HG03135 (cell line): ENCODE data around the gene ADAMTS1.

Experiments
- ATAC-seq: cut with Tn5 transposase; IDR thresholded peaks from one replicate; pipeline ENCODE4 v1.9.1; 2021; ENCODE audit warnings: mild to moderate bottlenecking, moderate library complexity; ENCODE audit not compliant: unreplicated experiment

ADAMTS1 gene

DNA sequence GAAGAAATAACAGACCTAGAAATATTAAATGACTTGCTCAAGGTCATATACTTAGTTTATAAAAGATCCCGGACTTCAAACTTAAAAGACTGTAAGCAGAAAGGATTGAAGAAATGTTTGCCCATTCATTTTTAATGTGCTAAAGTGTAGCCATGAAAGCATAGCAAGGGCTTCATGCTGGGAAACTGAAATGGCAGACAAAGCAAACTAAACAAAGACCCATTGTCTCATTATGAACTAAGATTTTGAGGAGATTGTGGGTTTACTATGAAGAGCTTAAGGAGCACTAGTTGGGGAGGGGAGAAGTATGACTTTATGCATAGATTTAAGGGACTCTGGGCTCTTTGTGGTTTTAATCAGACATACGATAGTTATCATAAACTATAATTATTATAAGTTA lies 26.3 kb downstream of the ADAMTS1 start:
- ATAC-seq = no peak

DNA sequence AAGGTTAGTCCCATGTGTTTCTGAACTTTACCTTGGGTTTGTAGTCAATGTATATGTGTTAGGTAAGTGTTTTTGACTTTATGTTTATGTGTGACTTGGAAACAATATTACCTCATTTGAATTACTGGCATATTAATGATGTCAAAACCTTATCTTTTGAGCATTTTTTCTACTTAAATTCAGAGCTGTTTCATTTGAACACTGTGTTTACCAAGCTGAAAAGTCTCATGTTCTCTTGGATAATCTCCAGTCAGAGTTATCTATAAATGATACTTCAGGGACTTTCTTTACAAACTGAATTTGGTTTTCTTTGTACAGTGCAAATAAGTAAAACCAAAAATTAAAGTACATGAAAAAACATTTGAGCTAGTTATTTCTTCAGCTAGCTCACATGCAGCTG lies 30.0 kb downstream of the ADAMTS1 start:
- ATAC-seq = no peak

DNA sequence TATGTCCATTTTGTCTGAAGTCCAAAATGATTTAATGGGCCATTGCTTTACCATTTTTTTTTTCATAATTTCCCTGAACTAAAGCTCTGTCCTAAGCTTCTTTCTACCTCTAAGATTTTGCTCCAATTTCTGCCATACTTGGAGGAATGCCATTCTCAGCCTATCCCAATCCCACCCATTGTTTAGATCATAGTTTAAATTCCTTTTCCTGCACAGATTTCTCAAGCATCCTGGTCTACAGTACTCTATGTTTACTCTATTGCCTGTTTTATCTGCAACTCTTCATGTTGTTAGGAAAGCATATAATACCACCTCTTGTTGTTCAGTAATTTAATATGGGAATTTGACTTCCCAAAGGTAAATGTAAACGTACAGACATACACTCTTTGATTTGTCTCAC lies 30.8 kb downstream of the ADAMTS1 start:
- no peak for ATAC-seq

DNA sequence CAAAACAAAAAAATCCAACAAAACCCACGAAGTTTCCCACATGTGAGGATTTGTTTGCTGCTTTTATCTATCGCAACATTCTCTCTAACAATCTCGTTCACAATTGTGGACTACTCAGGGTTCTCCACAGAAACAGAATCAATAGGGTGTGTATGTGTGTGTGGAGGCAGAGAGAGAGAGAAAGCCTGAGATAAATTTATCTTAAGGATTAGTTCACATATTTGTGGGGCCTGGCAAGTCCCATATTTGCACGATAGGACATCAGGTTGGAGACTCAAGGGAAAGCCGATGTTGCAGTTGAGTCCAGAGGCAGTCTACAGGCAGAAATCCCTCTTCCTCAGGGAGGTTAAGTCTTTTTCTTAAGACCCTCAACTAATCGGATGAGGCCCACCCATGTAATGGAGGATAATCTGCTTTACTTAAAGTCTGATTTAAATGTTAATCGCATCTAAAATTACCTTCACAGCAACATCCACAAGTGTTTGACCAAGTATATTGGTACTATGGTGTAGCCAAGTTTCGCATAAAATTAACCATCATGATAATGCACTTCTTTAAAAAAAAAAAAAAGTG lies 31.7 kb downstream of the ADAMTS1 start:
- no peak for ATAC-seq

DNA sequence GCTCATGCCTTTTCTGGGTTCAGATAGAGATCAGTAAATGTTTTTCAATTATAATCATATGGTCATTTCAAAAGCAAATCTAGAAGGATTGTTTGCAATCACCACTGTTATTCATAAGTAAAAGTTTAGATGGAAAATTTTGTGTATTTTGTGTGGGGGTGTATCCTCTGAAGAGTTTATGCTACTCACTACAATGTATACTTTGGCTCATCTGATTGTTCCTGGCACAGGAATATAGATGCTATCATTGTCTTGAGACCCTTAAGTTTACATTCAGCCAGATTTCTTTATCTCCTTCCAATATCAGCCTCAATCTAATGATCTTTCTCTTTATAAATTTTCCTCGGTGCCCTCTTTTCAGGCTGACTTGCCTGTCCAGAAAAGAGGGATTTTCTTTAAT lies 33.0 kb downstream of the ADAMTS1 start:
- ATAC-seq = no peak

DNA sequence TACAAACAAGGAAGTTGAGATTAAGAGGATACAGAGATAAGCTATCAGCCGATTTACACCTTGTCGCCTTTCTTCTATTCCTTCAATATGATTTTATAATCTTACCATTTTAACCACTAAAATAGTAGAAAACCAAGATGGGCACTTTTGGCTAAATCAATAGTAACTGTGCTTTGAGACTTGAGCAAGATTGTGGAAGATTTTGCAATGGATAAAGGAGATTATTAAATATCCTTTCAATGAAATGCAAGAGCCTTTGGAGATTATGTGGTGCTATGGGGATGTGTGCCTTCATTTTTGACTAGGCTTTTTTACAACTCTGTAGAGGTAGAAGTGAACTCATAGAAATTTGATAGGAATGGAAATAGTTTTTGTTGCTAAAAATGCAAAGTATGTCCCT lies 33.7 kb downstream of the ADAMTS1 start:
- ATAC-seq = no peak

DNA sequence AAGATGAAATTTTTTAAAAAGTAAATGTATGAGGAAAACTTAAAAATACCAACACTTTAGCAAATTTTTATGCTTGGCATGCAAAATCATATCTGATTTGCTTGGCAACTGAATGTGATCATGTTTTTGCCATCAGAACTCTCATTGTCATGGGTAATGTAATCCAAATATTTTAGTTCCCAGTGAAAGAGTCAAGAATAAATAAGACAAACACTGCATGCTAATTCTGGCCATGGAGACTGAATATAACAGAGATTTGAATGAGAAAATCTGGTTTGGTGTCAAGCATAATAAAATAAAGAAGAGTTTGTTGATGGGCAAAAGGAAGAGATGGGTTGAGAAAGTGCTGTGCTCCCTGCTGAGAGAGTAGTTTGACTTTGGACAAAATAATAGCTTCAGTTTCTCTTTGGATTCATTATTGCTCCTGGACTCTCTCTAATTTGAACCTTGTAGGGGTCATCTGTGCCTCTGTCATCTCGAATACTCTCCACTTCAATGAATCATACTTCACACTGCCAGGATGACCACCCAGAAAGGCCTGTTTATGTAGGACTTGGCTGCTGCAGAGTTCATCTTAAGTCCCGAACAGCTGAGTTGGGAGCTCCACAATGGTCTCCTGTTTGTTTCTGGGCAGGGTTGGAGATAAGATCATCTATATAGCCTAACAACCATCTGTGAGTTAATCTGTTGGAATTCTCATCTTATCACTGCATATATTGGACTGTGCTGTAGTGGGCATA lies 34.4 kb downstream of the ADAMTS1 start:
- ATAC-seq = no peak

DNA sequence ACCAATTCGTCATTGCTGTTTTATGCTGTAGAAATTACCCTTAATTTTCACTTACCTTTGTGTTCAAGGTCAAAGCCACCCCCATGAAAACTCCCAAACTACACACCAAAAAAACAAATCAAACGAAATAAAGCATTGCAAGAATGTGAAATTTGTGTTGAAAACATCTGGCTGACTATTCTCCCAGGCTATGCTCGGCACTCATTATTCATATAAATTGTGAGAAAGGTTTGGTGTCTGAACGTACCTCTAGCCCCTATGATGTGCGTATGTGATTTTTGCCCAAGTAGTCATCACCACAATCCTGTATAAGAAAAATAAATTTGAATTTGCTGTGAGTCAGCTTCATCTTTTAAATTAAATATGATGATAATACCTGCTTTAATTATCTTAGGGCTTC lies 34.9 kb downstream of the ADAMTS1 start:
- no peak for ATAC-seq

DNA sequence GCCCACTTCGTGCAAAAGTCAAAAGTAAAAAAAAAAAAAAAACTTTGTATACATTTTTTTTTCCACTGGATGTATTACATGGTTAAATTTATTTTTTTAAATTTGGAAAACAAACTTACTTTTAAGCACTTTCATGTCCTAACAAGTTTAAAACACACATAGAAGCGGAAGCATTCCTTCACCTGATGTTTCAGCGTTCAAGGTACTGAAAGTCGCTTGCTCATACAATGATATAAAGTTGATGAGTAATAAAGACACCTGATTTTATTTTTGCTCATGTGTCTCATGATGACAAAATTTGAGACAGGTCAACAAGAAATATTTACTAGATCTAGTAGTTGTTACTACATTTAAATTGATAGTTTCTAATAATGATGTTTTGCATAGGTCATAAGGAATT lies 35.5 kb downstream of the ADAMTS1 start:
- no peak for ATAC-seq

DNA sequence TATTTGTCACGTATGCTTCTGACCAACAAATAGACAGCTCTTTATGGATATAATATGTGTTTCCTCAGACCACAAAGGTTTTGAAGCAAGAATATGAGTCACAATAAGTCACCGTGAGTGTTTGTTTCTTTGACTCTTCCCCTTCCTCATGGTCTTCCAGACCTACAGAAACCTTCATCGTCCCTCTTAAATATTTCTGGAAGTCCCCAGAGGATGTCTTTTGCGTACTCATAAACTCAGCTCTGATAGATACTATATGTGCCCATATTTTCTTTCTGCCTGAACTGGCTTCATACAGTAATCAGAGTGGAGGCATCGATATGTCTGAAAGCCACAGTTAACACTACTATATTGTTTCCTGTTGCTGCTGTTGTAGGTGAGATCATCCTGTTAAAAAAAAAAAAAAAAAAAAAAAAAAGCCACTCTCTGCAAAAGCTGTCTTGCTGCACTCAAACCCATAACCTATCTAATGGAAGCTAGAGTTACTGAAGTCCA lies 38.4 kb downstream of the ADAMTS1 start:
- no peak for ATAC-seq

DNA sequence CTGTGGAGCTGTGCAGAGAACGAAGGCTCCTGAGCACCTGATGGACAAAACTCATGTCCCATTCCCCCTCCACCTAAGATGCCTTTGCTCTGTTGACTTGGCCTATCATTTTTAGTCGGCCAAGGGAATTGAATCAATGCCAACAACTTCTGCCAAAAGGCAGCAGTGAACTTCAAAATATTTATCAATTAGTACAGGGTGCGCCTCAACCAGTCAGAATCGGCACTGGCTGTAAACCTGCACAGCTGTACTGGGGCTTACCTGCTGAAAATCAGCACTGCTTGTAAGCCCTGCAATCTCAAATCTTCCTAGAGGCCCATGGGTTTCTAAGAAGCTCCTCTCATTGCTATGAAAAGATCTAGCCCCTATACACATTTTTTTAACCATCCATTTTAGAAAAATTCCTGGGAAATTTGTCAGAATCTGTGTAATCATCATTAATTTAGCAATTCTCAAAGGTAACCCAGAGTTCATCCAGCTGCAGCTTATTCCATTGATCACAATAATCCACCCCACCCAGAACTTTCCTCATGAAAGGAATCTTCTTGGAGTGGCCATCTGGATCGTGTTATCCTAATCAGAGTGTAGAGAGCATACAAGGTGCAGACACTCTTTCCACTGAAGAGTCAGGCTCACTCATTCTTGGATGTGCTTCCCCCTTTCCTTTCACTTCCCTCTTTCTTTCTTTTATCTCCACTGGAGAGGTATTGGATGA lies 40.2 kb downstream of the ADAMTS1 start:
- no peak for ATAC-seq

DNA sequence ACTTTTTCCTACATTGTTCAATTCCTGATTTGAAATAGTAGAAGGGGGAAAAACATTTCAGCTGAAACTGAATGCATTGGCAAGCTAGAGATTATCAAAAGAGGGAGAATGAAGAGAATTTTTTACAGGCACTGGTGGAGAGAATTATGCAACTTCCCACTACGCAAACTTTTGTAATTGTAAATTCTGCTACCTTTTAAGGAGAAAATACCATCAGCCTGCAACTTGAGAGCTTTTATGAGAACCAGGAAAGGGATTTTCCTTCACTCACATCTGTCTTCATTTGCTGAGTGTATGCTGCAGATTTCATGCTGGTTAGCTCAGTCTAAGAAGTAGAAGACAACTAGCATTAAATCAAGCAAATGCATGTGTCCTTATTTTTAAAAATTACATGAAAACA lies 43.7 kb downstream of the ADAMTS1 start:
- ATAC-seq = no peak

DNA sequence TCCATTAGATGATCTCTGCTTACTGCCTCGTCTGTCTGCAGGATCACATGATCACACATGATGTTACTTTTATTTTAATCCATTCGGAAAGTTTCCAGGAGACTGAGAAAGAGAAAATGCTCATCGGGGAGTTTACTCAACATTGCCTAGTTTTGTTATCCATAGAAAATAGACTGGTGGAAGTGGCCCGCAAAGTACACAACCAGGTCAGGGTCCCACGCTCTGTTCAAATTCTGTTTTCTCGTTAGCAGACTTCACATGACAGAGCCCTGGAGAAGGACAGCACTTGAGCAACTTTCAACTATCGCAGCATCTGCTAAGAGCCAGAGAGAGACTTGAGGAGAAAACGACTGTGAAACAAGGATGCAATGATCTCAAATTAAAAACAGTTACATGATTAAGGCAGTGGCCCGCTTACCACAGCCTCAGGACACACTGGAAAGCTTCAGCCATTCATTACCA lies 44.2 kb downstream of the ADAMTS1 start:
- ATAC-seq = no peak

DNA sequence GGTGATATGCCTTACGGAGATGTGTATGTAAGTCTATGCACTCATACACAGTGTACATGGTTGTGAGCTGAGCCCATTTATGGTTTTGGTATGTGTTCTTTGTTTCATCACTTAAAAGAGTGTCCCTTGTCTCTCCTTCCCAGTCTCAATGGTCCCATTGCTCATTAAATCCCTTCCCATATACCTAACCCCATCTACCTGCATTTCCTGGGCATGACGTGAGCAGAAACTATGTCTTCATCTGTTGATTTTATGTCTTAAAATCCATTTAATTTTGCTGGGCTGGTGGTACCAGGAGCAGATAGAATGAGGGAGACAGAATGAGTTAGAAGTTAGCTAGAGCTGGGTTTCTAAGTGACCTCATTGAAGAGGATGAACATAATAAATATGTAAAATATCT lies 44.8 kb downstream of the ADAMTS1 start:
- no peak for ATAC-seq

DNA sequence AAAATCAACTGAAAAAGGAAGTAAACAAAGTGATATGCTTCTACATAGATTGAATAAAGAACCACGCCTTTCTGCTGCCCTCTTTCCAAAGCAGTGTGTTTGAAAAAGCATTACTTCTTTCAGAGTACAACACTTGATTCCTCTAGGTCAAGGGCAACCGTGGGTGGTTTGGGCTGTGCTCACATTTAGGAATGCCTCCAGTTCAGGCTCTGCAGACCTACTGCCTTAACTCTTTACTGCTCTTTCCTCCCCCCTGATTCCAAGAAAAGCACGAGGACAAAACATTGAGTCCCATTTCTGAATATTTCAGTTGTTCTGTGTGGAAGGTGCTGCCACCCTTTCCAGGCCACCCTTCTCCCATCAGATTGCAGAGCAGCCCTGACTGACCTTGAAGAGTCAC lies 45.2 kb downstream of the ADAMTS1 start:
- no peak for ATAC-seq

DNA sequence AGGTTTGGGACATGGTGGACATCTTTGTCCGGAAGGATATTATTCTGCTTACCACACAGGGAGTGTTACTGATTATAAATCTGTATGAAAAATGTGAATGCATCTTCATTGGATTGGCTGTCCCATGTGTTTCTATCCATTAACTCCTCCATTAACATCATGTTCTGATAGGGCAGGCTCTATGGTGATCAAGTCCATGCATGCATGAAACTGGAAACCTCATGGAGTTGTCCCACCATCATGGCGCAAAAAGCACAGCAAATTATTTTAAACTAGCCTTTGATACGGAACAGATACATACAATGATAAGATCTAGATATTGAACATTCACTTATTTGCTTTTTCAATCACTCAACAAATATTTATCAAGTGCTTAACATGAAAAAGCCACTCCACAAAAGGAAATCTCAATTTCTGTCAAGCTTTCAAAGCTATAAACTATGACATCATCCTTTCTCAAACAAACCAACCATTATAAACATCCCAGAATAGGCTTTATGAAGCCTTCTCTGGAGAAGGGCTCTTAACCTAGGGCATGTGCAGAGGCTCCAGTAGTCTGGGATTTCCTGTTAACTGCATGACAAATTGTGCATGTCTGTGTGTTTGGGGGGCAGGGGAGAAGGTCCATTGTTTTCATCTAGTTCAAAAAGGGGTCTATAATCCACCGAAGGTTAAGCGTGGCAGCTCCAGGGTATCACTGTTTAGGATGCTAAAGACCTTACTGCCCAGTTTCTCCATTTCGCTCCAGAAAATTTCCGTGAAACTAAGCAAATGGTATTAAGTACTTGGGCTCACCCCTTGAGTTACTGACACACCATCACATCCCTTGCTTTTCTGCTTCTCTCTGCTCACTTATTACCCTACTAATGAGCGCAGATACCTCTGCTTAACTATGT lies 46.1 kb downstream of the ADAMTS1 start:
- ATAC-seq = no peak

DNA sequence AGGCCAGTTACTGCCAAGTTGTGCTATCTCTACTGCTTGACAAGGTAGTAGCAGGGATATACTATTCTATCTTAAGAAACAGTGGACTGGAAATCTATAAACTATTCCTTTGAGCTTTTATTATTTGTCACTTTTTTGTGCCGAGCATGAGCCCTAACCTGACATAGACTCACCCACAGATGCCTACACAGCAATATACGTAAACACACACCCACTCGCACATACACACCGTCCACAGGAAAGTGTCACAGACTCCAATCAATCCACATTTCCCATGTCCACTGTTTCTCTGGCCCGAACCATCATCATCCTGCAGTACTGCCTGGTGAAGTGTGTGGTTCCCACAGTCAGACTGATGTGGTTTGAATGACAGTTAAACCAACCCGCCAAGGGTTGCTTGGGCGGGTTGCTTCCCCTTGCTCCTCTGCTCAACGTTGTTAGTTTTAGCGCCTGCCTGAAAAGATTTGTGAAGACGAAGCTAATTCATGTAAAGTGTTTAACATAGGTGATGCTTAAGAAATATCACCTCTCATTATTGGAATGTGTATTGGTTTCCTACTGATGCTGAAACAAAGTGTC lies 47.2 kb downstream of the ADAMTS1 start:
- ATAC-seq = no peak

DNA sequence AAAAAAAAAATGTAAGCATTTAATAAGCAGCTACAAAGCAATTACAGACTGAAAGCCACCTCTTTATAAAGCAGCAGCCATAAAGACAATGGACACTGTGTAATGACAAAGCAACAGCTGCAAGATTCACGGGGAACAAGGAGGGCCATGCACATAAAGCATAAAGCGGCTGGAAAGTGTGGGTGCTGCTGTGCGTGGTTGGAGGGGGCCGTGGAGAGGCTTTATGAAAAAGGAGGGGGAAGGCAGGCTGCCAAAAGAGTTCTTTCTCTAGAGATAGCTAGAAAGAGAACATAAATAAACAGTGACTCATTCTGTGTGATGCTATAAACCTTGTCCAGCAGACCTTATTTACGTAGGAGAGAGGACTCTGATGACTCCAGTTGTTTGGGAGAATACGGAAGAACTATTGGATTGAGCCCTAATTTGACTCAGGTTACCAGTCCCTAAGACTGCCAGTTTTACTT lies 49.3 kb downstream of the ADAMTS1 start:
- ATAC-seq = no peak

DNA sequence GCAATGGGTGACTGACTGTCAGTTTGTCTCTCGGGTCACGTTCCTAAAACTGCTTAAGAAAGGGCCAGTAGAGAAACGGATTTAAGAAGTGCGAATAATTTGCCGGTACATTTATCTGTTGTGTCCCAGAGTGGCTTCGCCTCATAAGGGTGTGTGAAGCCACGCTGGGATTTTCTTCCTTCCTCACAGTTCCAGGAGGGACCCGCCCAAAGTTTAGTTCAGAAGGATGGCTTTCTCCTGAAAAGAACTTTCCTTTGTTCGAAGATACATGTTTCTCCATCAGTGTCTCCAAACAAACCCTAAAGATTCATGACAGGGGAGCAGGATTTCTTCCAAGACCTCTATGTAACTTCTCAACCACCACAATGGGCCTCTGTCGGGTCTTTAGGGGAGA lies 49.8 kb downstream of the ADAMTS1 start:
- ATAC-seq = no peak

DNA sequence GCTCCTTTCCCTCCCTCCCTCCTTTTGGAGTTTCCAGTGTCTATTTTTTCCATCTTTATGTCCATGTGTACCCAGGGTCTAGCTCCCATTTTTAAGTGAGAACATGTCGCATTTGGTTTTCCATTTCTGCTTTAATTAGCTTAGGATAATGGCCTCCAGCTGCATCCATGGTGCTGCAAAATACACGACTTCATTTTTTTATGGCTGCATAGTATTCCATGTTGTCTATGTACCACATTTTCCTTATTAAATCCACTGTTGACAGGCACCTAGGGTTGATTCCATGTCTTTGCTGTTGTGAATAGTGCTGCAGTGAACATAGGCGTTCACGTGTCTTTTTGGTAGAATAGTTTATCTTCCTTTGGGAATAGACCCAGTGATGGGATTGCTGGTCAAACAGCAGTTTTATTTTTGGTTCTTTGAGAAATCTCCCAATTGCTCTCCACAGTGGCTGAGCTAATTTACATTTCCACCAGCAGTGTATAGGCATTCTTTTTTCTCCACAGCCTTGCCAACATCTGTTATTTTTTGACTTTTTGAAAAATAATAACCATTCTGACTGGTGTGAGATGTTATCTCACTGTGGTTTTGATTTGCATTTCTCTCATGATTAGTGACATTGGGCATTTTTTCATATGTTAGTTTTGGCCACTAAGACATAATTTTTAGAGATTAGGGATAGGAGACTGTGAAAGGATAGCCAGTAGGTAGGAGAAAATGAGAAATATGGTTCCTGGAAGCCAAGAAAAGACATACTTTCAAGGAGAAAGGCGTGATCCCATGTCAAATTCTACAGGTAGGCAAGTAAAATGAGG lies 50.4 kb downstream of the ADAMTS1 start:
- no peak for ATAC-seq
